ENCODE measurements around the gene AIFM3. TPM values are rescaled to one million over a fixed set of nuclear protein-coding genes. Genes with fewer than 3 reads are reported as not detected.

The AIFM3 gene
- total and polyA plus RNA-seq, 2 experiments from 2014 or later: 0.45 to 1.5 TPM

DNA sequence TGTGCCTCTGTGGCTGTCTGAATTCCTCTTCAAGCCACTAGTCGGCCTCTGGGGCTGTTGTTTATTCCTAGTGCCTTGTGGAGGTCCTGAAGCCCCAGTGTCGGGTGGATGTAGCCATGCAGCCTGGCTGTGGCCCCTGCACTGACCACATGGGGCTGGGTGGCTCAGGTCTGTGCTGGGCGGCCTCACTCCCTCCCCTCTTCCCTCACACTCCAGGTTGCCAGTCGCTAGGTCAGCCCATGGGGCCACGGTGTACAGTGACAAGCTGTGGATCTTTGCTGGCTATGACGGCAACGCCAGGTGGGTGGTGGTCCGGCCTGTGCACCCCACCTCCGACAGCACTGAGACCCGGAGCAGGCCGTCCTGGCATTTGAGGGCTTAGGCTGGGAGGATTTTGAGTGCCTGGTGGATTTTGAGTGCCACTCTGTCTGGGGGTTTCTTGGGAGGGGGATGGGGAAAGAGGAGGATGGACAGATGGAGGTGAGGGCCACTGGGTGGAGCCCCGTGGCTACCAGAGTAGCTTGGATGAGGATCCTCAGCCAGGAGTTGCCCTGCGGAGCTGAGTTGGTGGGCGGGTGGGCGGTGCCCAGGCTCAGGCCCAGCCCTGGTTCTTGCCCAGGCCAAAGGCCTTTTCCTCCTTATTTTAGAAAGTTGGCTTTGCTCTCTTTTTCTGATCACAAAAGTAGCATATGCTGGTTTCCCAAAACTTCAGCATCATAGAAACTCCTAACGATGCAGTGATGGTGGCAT lies 21.7 kb downstream of the AIFM3 start:
- TF ChIP-seq, protein P1, sequence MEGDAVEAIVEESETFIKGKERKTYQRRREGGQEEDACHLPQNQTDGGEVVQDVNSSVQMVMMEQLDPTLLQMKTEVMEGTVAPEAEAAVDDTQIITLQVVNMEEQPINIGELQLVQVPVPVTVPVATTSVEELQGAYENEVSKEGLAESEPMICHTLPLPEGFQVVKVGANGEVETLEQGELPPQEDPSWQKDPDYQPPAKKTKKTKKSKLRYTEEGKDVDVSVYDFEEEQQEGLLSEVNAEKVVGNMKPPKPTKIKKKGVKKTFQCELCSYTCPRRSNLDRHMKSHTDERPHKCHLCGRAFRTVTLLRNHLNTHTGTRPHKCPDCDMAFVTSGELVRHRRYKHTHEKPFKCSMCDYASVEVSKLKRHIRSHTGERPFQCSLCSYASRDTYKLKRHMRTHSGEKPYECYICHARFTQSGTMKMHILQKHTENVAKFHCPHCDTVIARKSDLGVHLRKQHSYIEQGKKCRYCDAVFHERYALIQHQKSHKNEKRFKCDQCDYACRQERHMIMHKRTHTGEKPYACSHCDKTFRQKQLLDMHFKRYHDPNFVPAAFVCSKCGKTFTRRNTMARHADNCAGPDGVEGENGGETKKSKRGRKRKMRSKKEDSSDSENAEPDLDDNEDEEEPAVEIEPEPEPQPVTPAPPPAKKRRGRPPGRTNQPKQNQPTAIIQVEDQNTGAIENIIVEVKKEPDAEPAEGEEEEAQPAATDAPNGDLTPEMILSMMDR (conservative IDR thresholded peaks at IDR 0.05; ENCODE audit: low read depth in 2 of 2): 0 out of 4 replicates have a peak, but pooled peaks of 1 of the 2 experiments have one; percentile 13
- TF ChIP-seq STAT1 (IDR thresholded peaks at IDR 0.05; ENCODE audit: unreplicated experiment): no peak
- Mint-ChIP-seq H3K27ac (no peak overlapping the region), H3K9me3 (no peaks in the 10 kb centered on the region), H3K4me3 (no peak overlapping the region), H3K36me3 (ENCODE audit: low read depth) (peaks cover 6% of the 10 kb centered on the region; the same call in 1 of the 3 replicates), H3K4me1 (no peaks in the 10 kb centered on the region; the same call in 2 of the 3 replicates), H3K27me3 (ENCODE audit: insufficient read depth, low read depth, poor library complexity) (peaks cover 1% of the 10 kb centered on the region)
- no peak overlapping the region for H3K4me3 ChIP-seq
- DNase-seq (ENCODE audit: low spot score) (peak; percentile 39), ATAC-seq (peak; percentile 78)
- no peak overlapping the region for H2AFZ ChIP-seq
- no peak overlapping the region for H3K4me2 ChIP-seq
- H3K27me3 ChIP-seq (ENCODE audit: insufficient read depth): no peaks in the 10 kb centered on the region
- no peaks in the 10 kb centered on the region for H3K9me2 ChIP-seq (ENCODE audit: insufficient read depth)
- H3K36me3 ChIP-seq (ENCODE audit: insufficient read depth): no peaks in the 10 kb centered on the region
- no peaks in the 10 kb centered on the region for H3K79me2 ChIP-seq (replicated peaks; ENCODE audit: insufficient read depth)
- H3F3A ChIP-seq (replicated peaks; ENCODE audit: low read depth): no peaks in the 10 kb centered on the region
- H3K27ac ChIP-seq (ENCODE audit: low read depth): no peak overlapping the region
- no peaks in the 10 kb centered on the region for H3K4me1 ChIP-seq (ENCODE audit: insufficient read depth)
- no peaks in the 10 kb centered on the region for H4K20me1 ChIP-seq (replicated peaks; ENCODE audit: insufficient read depth)

DNA sequence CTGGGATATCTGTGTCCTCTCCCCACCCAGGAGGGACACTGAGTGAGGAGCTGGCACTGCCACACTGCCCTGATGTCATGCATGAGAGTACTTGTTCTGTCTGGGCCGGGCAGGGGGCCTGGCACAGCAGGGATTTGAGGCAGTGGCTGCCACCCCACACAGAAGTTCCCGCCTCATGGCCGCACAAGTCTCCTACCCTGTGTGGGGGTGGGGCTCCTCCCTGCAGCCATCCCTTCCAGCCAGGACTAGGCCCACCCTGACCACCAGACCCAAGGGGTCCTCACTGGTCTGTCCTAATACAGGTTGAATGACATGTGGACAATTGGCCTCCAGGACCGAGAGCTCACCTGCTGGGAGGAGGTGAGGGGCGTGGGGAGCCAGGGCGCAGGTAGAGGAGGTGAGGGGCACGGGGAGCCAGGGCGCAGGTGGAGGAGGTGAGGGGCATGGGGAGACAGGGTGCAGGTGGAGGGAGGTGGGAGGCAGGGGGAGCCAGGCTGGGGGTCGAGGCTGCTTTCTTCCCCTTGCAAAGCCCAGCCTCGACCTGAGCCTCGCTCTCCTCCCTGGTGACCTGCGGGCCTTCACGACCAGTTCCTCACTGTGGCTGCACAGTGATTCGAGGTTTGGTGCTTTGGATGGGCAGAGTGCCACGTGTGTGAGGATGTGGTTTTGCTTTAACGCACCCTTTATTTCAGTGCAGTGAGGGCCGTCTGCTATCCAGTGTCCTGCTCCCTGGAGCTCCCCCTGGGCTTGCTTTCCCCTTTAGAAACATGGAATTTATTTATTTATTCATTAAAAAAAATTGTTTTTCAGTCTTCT lies 22.5 kb downstream of the AIFM3 start:
- no peaks in the 10 kb centered on the region for H3K9me2 ChIP-seq (ENCODE audit: insufficient read depth)
- no peaks in the 10 kb centered on the region for H3K9me3 Mint-ChIP-seq
- DNase-seq (ENCODE audit: low spot score) (no peak), ATAC-seq (no peak)
- no peak overlapping the region for H3K27ac ChIP-seq (ENCODE audit: low read depth)
- H3K4me1 Mint-ChIP-seq: no peaks in the 10 kb centered on the region; the same call in 2 of the 3 replicates
- TF ChIP-seq, protein P1 (conservative IDR thresholded peaks at IDR 0.05; ENCODE audit: low read depth in 2 of 2): no peak
- TF ChIP-seq, protein P2, sequence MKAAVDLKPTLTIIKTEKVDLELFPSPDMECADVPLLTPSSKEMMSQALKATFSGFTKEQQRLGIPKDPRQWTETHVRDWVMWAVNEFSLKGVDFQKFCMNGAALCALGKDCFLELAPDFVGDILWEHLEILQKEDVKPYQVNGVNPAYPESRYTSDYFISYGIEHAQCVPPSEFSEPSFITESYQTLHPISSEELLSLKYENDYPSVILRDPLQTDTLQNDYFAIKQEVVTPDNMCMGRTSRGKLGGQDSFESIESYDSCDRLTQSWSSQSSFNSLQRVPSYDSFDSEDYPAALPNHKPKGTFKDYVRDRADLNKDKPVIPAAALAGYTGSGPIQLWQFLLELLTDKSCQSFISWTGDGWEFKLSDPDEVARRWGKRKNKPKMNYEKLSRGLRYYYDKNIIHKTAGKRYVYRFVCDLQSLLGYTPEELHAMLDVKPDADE (IDR thresholded peaks at IDR 0.05): no peak
- no peak for TF ChIP-seq ZNF114 (CRISPR knock-in tag; IDR thresholded peaks at IDR 0.05)
- TF ChIP-seq NANOG (IDR thresholded peaks at IDR 0.05; ENCODE audit: borderline replicate concordance): no peak
- no peak for TF ChIP-seq POLR2AphosphoS5 (IDR thresholded peaks at IDR 0.05; ENCODE audit: low read depth)
- TF ChIP-seq, protein P3, sequence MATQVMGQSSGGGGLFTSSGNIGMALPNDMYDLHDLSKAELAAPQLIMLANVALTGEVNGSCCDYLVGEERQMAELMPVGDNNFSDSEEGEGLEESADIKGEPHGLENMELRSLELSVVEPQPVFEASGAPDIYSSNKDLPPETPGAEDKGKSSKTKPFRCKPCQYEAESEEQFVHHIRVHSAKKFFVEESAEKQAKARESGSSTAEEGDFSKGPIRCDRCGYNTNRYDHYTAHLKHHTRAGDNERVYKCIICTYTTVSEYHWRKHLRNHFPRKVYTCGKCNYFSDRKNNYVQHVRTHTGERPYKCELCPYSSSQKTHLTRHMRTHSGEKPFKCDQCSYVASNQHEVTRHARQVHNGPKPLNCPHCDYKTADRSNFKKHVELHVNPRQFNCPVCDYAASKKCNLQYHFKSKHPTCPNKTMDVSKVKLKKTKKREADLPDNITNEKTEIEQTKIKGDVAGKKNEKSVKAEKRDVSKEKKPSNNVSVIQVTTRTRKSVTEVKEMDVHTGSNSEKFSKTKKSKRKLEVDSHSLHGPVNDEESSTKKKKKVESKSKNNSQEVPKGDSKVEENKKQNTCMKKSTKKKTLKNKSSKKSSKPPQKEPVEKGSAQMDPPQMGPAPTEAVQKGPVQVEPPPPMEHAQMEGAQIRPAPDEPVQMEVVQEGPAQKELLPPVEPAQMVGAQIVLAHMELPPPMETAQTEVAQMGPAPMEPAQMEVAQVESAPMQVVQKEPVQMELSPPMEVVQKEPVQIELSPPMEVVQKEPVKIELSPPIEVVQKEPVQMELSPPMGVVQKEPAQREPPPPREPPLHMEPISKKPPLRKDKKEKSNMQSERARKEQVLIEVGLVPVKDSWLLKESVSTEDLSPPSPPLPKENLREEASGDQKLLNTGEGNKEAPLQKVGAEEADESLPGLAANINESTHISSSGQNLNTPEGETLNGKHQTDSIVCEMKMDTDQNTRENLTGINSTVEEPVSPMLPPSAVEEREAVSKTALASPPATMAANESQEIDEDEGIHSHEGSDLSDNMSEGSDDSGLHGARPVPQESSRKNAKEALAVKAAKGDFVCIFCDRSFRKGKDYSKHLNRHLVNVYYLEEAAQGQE (IDR thresholded peaks at IDR 0.05; ENCODE audit: unreplicated experiment): no peak
- TF ChIP-seq ZNF331 (CRISPR knock-in tag; IDR thresholded peaks at IDR 0.05; ENCODE audit: low read depth): no peak
- TF ChIP-seq EZH2 (IDR thresholded peaks at IDR 0.05; ENCODE audit: low read depth, unreplicated experiment): no peak
- peaks cover 6% of the 10 kb centered on the region; the same call in 1 of the 3 replicates for H3K36me3 Mint-ChIP-seq (ENCODE audit: low read depth)
- H3F3A ChIP-seq (replicated peaks; ENCODE audit: low read depth): no peaks in the 10 kb centered on the region
- no peaks in the 10 kb centered on the region for H3K79me2 ChIP-seq (replicated peaks; ENCODE audit: insufficient read depth)
- no peak overlapping the region for H2AFZ ChIP-seq
- no peaks in the 10 kb centered on the region for H3K36me3 ChIP-seq (ENCODE audit: insufficient read depth)
- H3K27me3 Mint-ChIP-seq (ENCODE audit: insufficient read depth, low read depth, poor library complexity): peaks cover 1% of the 10 kb centered on the region
- H3K4me3 ChIP-seq: no peak overlapping the region
- H3K4me2 ChIP-seq: no peak overlapping the region
- H3K27me3 ChIP-seq (ENCODE audit: insufficient read depth): no peaks in the 10 kb centered on the region
- H3K27ac Mint-ChIP-seq: no peak overlapping the region
- no peaks in the 10 kb centered on the region for H4K20me1 ChIP-seq (replicated peaks; ENCODE audit: insufficient read depth)
- no peak overlapping the region for H3K4me3 Mint-ChIP-seq
- no peaks in the 10 kb centered on the region for H3K4me1 ChIP-seq (ENCODE audit: insufficient read depth)
